B cell (primary cell): ENCODE data around the gene PTH.

Source experiments
- CTCF ChIP-seq: fragments of 200-600 bp; IDR thresholded peaks from one replicate; pipeline ENCODE4 v1.8.0; 2022; ENCODE audit warnings: antibody characterized with exemption, mild to moderate bottlenecking
- EZH2 ChIP-seq: IDR thresholded peaks from 2 replicates; pipeline ENCODE4 v1.6.1; 2012; ENCODE audit warnings: borderline replicate concordance, low read depth, mild to moderate bottlenecking, moderate library complexity, low read length; ENCODE audit not compliant: insufficient read depth, poor library complexity, severe bottlenecking

- no peak for TF ChIP-seq CTCF
- no peak for TF ChIP-seq EZH2
Observed at GRCh38 chr11:13475091-13475490, 20.7 kb downstream of the PTH start.
